Astrocyte of the spinal cord (primary cell): ENCODE measurements around the gene LDLRAD4.

Experiments used
- DNase-seq: peaks from one replicate; pipeline ENCODE4 v3.0.0; 2011; ENCODE audit warnings: low read depth, low spot score
- H3K4me3 ChIP-seq: 2 replicates; pipeline ENCODE4 v1.5.1; 2011; ENCODE audit warnings: low read depth, mild to moderate bottlenecking, low read length, moderate library complexity
- CTCF ChIP-seq: IDR thresholded peaks from 2 replicates; pipeline ENCODE4 v1.5.1; 2012; ENCODE audit warnings: low read depth, mild to moderate bottlenecking, low read length, inconsistent platforms
- in situ Hi-C: cut with HindIII; loops from 2 replicates; pipeline ENCODE4 v1.10.0; 2017; ENCODE audit warnings: low sequenced_read_pairs

The LDLRAD4 gene

GRCh38 chr18:13389491-13390131 is 171.1 kb downstream of the LDLRAD4 start:
- in situ Hi-C loops = no loop called here
- no peak for DNase-seq
- TF ChIP-seq CTCF = no peak
- H3K4me3 ChIP-seq = no peak overlapping the region

DNA sequence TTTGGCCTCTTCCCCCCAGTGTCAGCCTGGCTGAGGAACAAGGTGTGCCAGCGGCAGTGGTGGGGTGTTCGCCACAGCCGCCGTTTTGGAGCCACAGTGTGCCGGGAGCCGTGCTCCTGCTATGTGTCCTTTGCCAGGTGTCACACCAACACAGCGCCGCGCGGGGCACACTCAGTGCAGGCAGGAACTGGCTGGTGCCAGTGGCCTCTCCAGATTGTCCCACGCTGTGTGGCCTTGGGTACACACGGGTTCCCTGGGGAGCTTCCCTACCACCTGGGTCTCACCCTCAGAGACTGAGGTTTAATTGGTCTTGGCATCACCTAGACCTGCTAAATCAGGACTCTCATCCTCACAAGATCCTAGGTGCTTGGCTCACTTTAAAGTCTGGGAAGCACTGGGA is 171.6 kb downstream of the LDLRAD4 start:
- TF ChIP-seq CTCF = no peak
- H3K4me3 ChIP-seq = no peak overlapping the region
- DNase-seq = no peak
- in situ Hi-C loops = no loop called here

DNA sequence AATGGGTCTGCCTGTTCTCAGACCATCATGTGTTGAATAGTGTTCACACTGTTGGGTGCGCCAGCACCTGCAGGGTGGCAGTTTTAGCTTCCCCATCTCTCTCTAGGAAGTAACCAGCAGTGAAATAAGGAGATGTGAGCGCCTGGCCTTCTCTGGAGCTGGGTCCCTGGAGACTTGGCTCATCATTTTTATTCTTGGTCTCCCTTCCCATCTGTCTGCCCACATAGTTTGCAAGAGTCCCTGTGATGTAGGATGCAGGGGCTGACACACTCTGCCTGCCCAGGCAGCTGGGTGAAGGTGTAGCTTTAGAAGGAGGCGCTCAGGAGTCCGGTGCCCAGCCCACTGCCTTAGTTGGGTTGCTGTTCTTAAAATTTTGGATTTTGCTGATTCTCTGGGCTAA is 172.2 kb downstream of the LDLRAD4 start:
- no peak for DNase-seq
- no peak for TF ChIP-seq CTCF

GRCh38 chr18:13392029-13392750 is 173.6 kb downstream of the LDLRAD4 start:
- no peak overlapping the region for H3K4me3 ChIP-seq
- no peak for TF ChIP-seq CTCF
- DNase-seq = no peak
- in situ Hi-C loops = no loop called here

More for the DNA sequence above, 172.2 kb downstream of the LDLRAD4 start:
- H3K4me3 ChIP-seq = no peak overlapping the region
- in situ Hi-C loops = no loop called here

DNA sequence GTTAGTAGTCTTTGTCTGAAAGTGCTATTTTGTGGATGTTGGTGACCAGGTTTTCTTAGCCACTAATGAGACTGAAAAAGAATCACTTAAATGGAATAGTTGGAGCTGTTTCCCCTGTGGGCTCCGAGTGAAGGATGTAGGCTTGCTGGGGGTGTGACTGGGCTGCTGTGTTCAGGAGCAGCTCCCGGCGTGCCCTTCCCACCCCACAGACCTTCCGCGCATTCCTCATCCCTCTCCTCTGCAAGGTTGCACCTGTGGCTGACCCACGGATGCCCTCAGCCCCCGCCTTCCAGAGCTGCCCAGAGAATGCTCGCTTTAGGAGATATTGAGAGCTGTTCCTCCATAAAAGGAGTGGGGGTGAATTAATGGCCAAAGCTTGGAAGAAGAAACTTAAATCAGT is 174.3 kb downstream of the LDLRAD4 start:
- in situ Hi-C loops = no loop called here
- H3K4me3 ChIP-seq = no peak overlapping the region
- TF ChIP-seq CTCF = no peak
- no peak for DNase-seq

DNA sequence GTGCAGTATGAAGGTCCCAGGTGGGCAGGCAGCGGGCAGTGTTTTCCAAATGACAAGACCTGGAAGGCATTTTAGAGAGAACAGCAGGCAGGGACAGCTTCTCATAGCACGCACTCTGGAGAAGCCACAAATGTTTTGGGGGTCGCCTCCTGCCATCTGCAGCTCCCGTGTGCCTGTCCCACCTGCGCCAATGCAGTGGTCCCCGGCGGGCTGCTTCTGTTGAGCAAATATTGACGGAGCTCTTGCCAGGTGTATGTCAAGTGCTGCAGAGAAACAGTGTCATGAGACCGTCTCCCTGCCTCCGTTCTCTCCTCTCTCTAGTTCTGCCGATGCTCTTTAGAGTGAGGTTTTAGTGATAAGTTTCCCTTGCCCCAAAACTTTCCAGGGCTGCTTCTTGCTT is 174.8 kb downstream of the LDLRAD4 start:
- TF ChIP-seq CTCF = no peak
- H3K4me3 ChIP-seq = no peak overlapping the region
- DNase-seq = no peak
- in situ Hi-C loops = no loop called here
